HG02588 (cell line): ENCODE measurements around the gene CASZ1.

Source experiments
- ATAC-seq: cut with Tn5 transposase; IDR thresholded peaks from one replicate; pipeline ENCODE4 v1.9.1; 2021; ENCODE audit warnings: mild to moderate bottlenecking, moderate library complexity; ENCODE audit not compliant: unreplicated experiment

Gene CASZ1

GRCh38 chr1:10756842-10757241 lies 39.6 kb downstream of the CASZ1 start:
- no peak for ATAC-seq

GRCh38 chr1:10755970-10756521 lies 40.4 kb downstream of the CASZ1 start:
- ATAC-seq: no peak

GRCh38 chr1:10754568-10755329 lies 41.7 kb downstream of the CASZ1 start:
- ATAC-seq: no peak

GRCh38 chr1:10753299-10753698 lies 43.1 kb downstream of the CASZ1 start:
- no peak for ATAC-seq

- ATAC-seq: no peak
Observed at GRCh38 chr1:10751561-10752085, 44.8 kb downstream of the CASZ1 start.

- ATAC-seq: no peak
Observed at GRCh38 chr1:10751160-10751559, 45.3 kb downstream of the CASZ1 start.

- no peak for ATAC-seq
Observed at GRCh38 chr1:10745886-10746455, 50.5 kb downstream of the CASZ1 start.

GRCh38 chr1:10745383-10745782 lies 51.1 kb downstream of the CASZ1 start:
- no peak for ATAC-seq

- no peak for ATAC-seq
Observed at GRCh38 chr1:10744654-10745238, 51.7 kb downstream of the CASZ1 start.

GRCh38 chr1:10744029-10744428 lies 52.4 kb downstream of the CASZ1 start:
- ATAC-seq: no peak

- no peak for ATAC-seq
Observed at GRCh38 chr1:10741696-10742095, 54.8 kb downstream of the CASZ1 start.

- no peak for ATAC-seq
Observed at GRCh38 chr1:10740123-10740522, 56.3 kb downstream of the CASZ1 start.

GRCh38 chr1:10739589-10739988 lies 56.9 kb downstream of the CASZ1 start:
- ATAC-seq: no peak

- ATAC-seq: no peak
Observed at GRCh38 chr1:10738061-10739058, 58.1 kb downstream of the CASZ1 start.

GRCh38 chr1:10737651-10738050 lies 58.8 kb downstream of the CASZ1 start:
- no peak for ATAC-seq

- ATAC-seq: no peak
Observed at GRCh38 chr1:10736634-10737586, 59.5 kb downstream of the CASZ1 start.

GRCh38 chr1:10735563-10736305 lies 60.7 kb downstream of the CASZ1 start:
- ATAC-seq: no peak

- ATAC-seq: no peak
Observed at GRCh38 chr1:10734962-10735544, 61.4 kb downstream of the CASZ1 start.
